PC-3 (cell line): ENCODE results near the gene HIVEP3.

Experiments
- EZH2 ChIP-seq: fragments of 300-600 bp; sonication (generic); IDR thresholded peaks from one replicate; pipeline ENCODE4 v1.6.1; 2017; ENCODE audit warnings: antibody characterized with exemption, mild to moderate bottlenecking, low read length; ENCODE audit not compliant: unreplicated experiment
- EZH2phosphoT487 ChIP-seq: fragments of 300-600 bp; sonication (generic); IDR thresholded peaks from 2 replicates; pipeline ENCODE4 v1.6.1; 2018; ENCODE audit warnings: mild to moderate bottlenecking, antibody characterized with exemption, low read length, borderline replicate concordance
- TF ChIP-seq, protein P1 (sequence below): fragments of 300-600 bp; sonication (generic); conservative IDR thresholded peaks from 2 replicates; pipeline ENCODE4 v1.5.1; 2017; ENCODE audit warnings: antibody characterized with exemption, low read depth, mild to moderate bottlenecking, low read length

DNA sequence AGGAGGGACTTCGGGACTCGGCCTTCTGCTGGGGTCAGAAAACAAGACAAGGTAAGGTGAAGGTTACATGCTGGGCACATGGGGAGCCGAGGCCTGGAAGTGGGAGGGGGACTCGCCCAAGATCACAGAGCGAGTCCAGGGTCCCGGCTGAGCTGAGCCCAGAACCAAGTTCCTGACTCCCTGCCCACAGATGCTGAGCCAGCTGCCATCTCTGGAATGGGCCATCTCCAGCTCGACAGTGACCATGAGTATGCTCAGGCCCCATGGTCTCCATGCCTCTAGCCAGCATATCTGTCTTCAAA is 407.5 kb downstream of the HIVEP3 start:
- TF ChIP-seq, protein P1, sequence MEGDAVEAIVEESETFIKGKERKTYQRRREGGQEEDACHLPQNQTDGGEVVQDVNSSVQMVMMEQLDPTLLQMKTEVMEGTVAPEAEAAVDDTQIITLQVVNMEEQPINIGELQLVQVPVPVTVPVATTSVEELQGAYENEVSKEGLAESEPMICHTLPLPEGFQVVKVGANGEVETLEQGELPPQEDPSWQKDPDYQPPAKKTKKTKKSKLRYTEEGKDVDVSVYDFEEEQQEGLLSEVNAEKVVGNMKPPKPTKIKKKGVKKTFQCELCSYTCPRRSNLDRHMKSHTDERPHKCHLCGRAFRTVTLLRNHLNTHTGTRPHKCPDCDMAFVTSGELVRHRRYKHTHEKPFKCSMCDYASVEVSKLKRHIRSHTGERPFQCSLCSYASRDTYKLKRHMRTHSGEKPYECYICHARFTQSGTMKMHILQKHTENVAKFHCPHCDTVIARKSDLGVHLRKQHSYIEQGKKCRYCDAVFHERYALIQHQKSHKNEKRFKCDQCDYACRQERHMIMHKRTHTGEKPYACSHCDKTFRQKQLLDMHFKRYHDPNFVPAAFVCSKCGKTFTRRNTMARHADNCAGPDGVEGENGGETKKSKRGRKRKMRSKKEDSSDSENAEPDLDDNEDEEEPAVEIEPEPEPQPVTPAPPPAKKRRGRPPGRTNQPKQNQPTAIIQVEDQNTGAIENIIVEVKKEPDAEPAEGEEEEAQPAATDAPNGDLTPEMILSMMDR = no peak
- no peak for TF ChIP-seq EZH2
- no peak for TF ChIP-seq EZH2phosphoT487
